Activated CD8-positive, alpha-beta memory T cell treated with anti-CD3 and anti-CD28 coated beads, Interleukin-2, amount 10 ng/mL, durations not matched to agents 7 days and 5 days (primary cell): ENCODE results near the gene CNTNAP2. TPM values are rescaled to one million over a fixed set of nuclear protein-coding genes. Genes with fewer than 3 reads are reported as not detected.
"Not testable (repeated sequence)": the region's sequence is repeated elsewhere in the genome, so short reads cannot be mapped to it uniquely, and the experiment has no call there.

Experiments used
- ATAC-seq: fragments of 150-1000 bp; cut with Tn5 transposase; one replicate; pipeline ENCODE4 v1.10.0; 2021; ENCODE audit warnings: moderate library complexity
- CTCF ChIA-PET: fragments of 350-600 bp; sonication (Branson Sonifier 250); formaldehyde crosslinking; loops from one replicate; lab custom pipeline; 2021; ENCODE audit warnings: antibody characterized with exemption; lab: Charles Lee
- DNase-seq: peaks from one replicate; pipeline ENCODE4 v3.0.0-alpha.2; 2020
- H3K27ac Mint-ChIP-seq: one replicate; pipeline ENCODE4 v1.8.0; 2021; ENCODE audit warnings: mild to moderate bottlenecking, mixed read lengths
- H3K27me3 Mint-ChIP-seq: one replicate; pipeline ENCODE4 v1.8.0; 2021; ENCODE audit warnings: mixed read lengths
- H3K36me3 Mint-ChIP-seq: one replicate; pipeline ENCODE4 v1.8.0; 2021; ENCODE audit warnings: mild to moderate bottlenecking, mixed read lengths
- H3K4me1 Mint-ChIP-seq: one replicate; pipeline ENCODE4 v1.8.0; 2021; ENCODE audit warnings: mixed read lengths
- H3K4me3 Mint-ChIP-seq: one replicate; pipeline ENCODE4 v1.8.0; 2021; ENCODE audit warnings: mild to moderate bottlenecking, moderate library complexity, mixed read lengths
- H3K9me3 Mint-ChIP-seq: one replicate; pipeline ENCODE4 v1.8.0; 2022; ENCODE audit warnings: low read depth, mixed read lengths
- total RNA-seq, 2 experiments: library from RNA; stranded (reverse); gene quantifications; one replicate each; pipeline ENCODE4 v1.2.3, GENCODE V29; 2021

Gene CNTNAP2
- total RNA-seq, 2 experiments from 2014 or later: not detected

GRCh38 chr7:147711447-147711846, 1594.8 kb downstream of the CNTNAP2 start:
- Mint-ChIP-seq H3K9me3 (peaks cover 13% of the 10 kb centered on the region), H3K36me3 (no peaks in the 10 kb centered on the region), H3K27ac (no peak overlapping the region), H3K4me1 (no peaks in the 10 kb centered on the region), H3K27me3 (no peaks in the 10 kb centered on the region), H3K4me3 (no peak overlapping the region)
- no peak for ATAC-seq
- CTCF ChIA-PET: no interaction called here
- DNase-seq: no peak

- H3K9me3 Mint-ChIP-seq: peaks cover 2% of the 10 kb centered on the region
- H3K27me3 Mint-ChIP-seq: no peaks in the 10 kb centered on the region
- no peak overlapping the region for H3K4me3 Mint-ChIP-seq
- no peak overlapping the region for H3K27ac Mint-ChIP-seq
- H3K4me1 Mint-ChIP-seq: no peaks in the 10 kb centered on the region
- DNase-seq: no peak
- no peaks in the 10 kb centered on the region for H3K36me3 Mint-ChIP-seq
- CTCF ChIA-PET: no interaction called here
- no peak for ATAC-seq
These were observed 1605.6 kb downstream of the CNTNAP2 start for GRCh38 chr7:147721962-147722830.

- no peak for DNase-seq
- Mint-ChIP-seq H3K27me3 (no peaks in the 10 kb centered on the region), H3K4me1 (no peaks in the 10 kb centered on the region), H3K9me3 (peaks cover 2% of the 10 kb centered on the region), H3K4me3 (no peak overlapping the region), H3K36me3 (no peaks in the 10 kb centered on the region), H3K27ac (no peak overlapping the region)
- no peak for ATAC-seq
- CTCF ChIA-PET: no interaction called here
These were observed 1606.9 kb downstream of the CNTNAP2 start for GRCh38 chr7:147723536-147723935.

GRCh38 chr7:147731311-147731710, 1614.7 kb downstream of the CNTNAP2 start:
- Mint-ChIP-seq H3K4me1 (no peaks in the 10 kb centered on the region), H3K9me3 (peaks cover 11% of the 10 kb centered on the region), H3K27ac (no peak overlapping the region), H3K36me3 (no peaks in the 10 kb centered on the region), H3K4me3 (no peak overlapping the region), H3K27me3 (no peaks in the 10 kb centered on the region)
- CTCF ChIA-PET: no interaction called here
- DNase-seq (no peak), ATAC-seq (no peak)

- H3K9me3 Mint-ChIP-seq, H3K27me3 Mint-ChIP-seq, H3K4me3 Mint-ChIP-seq, CTCF ChIA-PET, ATAC-seq, H3K4me1 Mint-ChIP-seq, H3K27ac Mint-ChIP-seq, H3K36me3 Mint-ChIP-seq, DNase-seq: not testable (repeated sequence)
These were observed 1621.1 kb downstream of the CNTNAP2 start for GRCh38 chr7:147737559-147738214.

GRCh38 chr7:147742301-147742700, 1625.7 kb downstream of the CNTNAP2 start:
- no peak overlapping the region for H3K27ac Mint-ChIP-seq
- H3K4me1 Mint-ChIP-seq: no peaks in the 10 kb centered on the region
- DNase-seq (no peak), ATAC-seq (no peak)
- no peaks in the 10 kb centered on the region for H3K36me3 Mint-ChIP-seq
- no peak overlapping the region for H3K4me3 Mint-ChIP-seq
- H3K9me3 Mint-ChIP-seq: peaks cover 11% of the 10 kb centered on the region
- CTCF ChIA-PET: no interaction called here
- H3K27me3 Mint-ChIP-seq: no peaks in the 10 kb centered on the region

- CTCF ChIA-PET: no interaction called here
- Mint-ChIP-seq H3K9me3 (no peaks in the 10 kb centered on the region), H3K4me1 (no peaks in the 10 kb centered on the region), H3K4me3 (no peak overlapping the region), H3K36me3 (no peaks in the 10 kb centered on the region), H3K27me3 (no peaks in the 10 kb centered on the region), H3K27ac (no peak overlapping the region)
- ATAC-seq (no peak), DNase-seq (no peak)
These were observed 1639.7 kb downstream of the CNTNAP2 start for GRCh38 chr7:147756300-147756699.

- H3K36me3 Mint-ChIP-seq: no peaks in the 10 kb centered on the region
These were observed 1642.8 kb downstream of the CNTNAP2 start for GRCh38 chr7:147759327-147759943.

GRCh38 chr7:147765301-147765700, 1648.7 kb downstream of the CNTNAP2 start:
- CTCF ChIA-PET: no interaction called here
- Mint-ChIP-seq H3K9me3 (peaks cover 6% of the 10 kb centered on the region), H3K36me3 (no peaks in the 10 kb centered on the region), H3K4me1 (no peaks in the 10 kb centered on the region), H3K27me3 (no peaks in the 10 kb centered on the region), H3K27ac (no peak overlapping the region), H3K4me3 (no peak overlapping the region)
- ATAC-seq: no peak
- DNase-seq: no peak

More at GRCh38 chr7:147759327-147759943, 1642.8 kb downstream of the CNTNAP2 start:
- Mint-ChIP-seq H3K4me3 (no peak overlapping the region), H3K4me1 (no peaks in the 10 kb centered on the region), H3K9me3 (no peaks in the 10 kb centered on the region), H3K27ac (no peak overlapping the region), H3K27me3 (no peaks in the 10 kb centered on the region)
- CTCF ChIA-PET: no interaction called here
- DNase-seq: no peak
- no peak for ATAC-seq

GRCh38 chr7:147771344-147771743, 1654.7 kb downstream of the CNTNAP2 start:
- Mint-ChIP-seq H3K27me3 (no peaks in the 10 kb centered on the region), H3K27ac (no peak overlapping the region), H3K9me3 (peaks cover 3% of the 10 kb centered on the region), H3K36me3 (no peaks in the 10 kb centered on the region), H3K4me3 (no peak overlapping the region), H3K4me1 (no peaks in the 10 kb centered on the region)
- CTCF ChIA-PET: no interaction called here
- ATAC-seq (no peak), DNase-seq (no peak)

GRCh38 chr7:147774461-147774860, 1657.9 kb downstream of the CNTNAP2 start:
- CTCF ChIA-PET: no interaction called here
- H3K36me3 Mint-ChIP-seq: no peaks in the 10 kb centered on the region
- H3K4me1 Mint-ChIP-seq: no peaks in the 10 kb centered on the region
- ATAC-seq (no peak), DNase-seq (no peak)
- no peak overlapping the region for H3K27ac Mint-ChIP-seq
- H3K4me3 Mint-ChIP-seq: no peak overlapping the region
- no peaks in the 10 kb centered on the region for H3K27me3 Mint-ChIP-seq
- peaks cover under 1% of the 10 kb centered on the region for H3K9me3 Mint-ChIP-seq

GRCh38 chr7:147775516-147776284, 1659.1 kb downstream of the CNTNAP2 start:
- no peaks in the 10 kb centered on the region for H3K9me3 Mint-ChIP-seq

GRCh38 chr7:147777309-147777708, 1660.7 kb downstream of the CNTNAP2 start:
- no peaks in the 10 kb centered on the region for H3K9me3 Mint-ChIP-seq
- no peak overlapping the region for H3K27ac Mint-ChIP-seq
- DNase-seq (no peak), ATAC-seq (no peak)
- CTCF ChIA-PET: no interaction called here
- H3K4me3 Mint-ChIP-seq: no peak overlapping the region
- H3K36me3 Mint-ChIP-seq: no peaks in the 10 kb centered on the region
- H3K27me3 Mint-ChIP-seq: no peaks in the 10 kb centered on the region
- no peaks in the 10 kb centered on the region for H3K4me1 Mint-ChIP-seq

More at GRCh38 chr7:147775516-147776284, 1659.1 kb downstream of the CNTNAP2 start:
- Mint-ChIP-seq H3K27ac (no peak overlapping the region), H3K4me1 (no peaks in the 10 kb centered on the region), H3K27me3 (no peaks in the 10 kb centered on the region), H3K36me3 (no peaks in the 10 kb centered on the region), H3K4me3 (no peak overlapping the region)
- no peak for DNase-seq
- CTCF ChIA-PET: no interaction called here
- no peak for ATAC-seq
